ENCODE results near the gene GNA12. TPM values are rescaled to one million over a fixed set of nuclear protein-coding genes. Genes with fewer than 3 reads are reported as not detected.

GNA12 gene
- total RNA-seq, 1 donor from 2014 or later, result 34.7 TPM

- Mint-ChIP-seq H3K4me1 (peaks cover 43% of the 10 kb centered on the region), H3K36me3 (no peaks in the 10 kb centered on the region), H3K27ac (peak overlapping the region; percentile 85), H3K4me3 (no peak overlapping the region), H3K9me3 (no peaks in the 10 kb centered on the region), H3K27me3 (ENCODE audit: insufficient read depth, low read depth) (peaks cover 12% of the 10 kb centered on the region)
- H2AFZ ChIP-seq (replicated peaks), result peak overlapping the region; percentile 2
- TF ChIP-seq CTCF (IDR thresholded peaks at IDR 0.05) (no peak), EZH2 (IDR thresholded peaks at IDR 0.05) (no peak), EZH2phosphoT487 (IDR thresholded peaks at IDR 0.05) (no peak)
- no peaks in the 10 kb centered on the region for H3K79me2 ChIP-seq (ENCODE audit: low read depth)
- no peak overlapping the region for H3K4me3 ChIP-seq
- H3K27ac ChIP-seq, result no peak overlapping the region
- no peak overlapping the region for H3K9ac ChIP-seq
- no peaks in the 10 kb centered on the region for H4K20me1 ChIP-seq (ENCODE audit: low read depth)
- no peaks in the 10 kb centered on the region for H3K9me3 ChIP-seq (ENCODE audit: low read depth)
- H3K36me3 ChIP-seq, result no peaks in the 10 kb centered on the region
- no peak for DNase-seq (ENCODE audit: low spot score)
- H3K27me3 ChIP-seq, result no peaks in the 10 kb centered on the region
- no peaks in the 10 kb centered on the region for H3F3A ChIP-seq (ENCODE audit: low read depth)
- peaks cover 6% of the 10 kb centered on the region for H3K4me1 ChIP-seq
- H3K4me2 ChIP-seq, result no peak overlapping the region
Measured at GRCh38 chr7:2873146-2873545, 29.0 kb upstream of the GNA12 start.

GRCh38 chr7:2872296-2872874 lies 28.3 kb upstream of the GNA12 start:
- no peak overlapping the region for H3K4me2 ChIP-seq
- H3K27me3 ChIP-seq, result no peaks in the 10 kb centered on the region
- Mint-ChIP-seq H3K27ac (no peak overlapping the region), H3K36me3 (no peaks in the 10 kb centered on the region), H3K27me3 (ENCODE audit: insufficient read depth, low read depth) (peaks cover 12% of the 10 kb centered on the region), H3K4me1 (peaks cover 42% of the 10 kb centered on the region), H3K9me3 (no peaks in the 10 kb centered on the region), H3K4me3 (no peak overlapping the region)
- TF ChIP-seq EZH2 (IDR thresholded peaks at IDR 0.05), result no peak
- no peak for TF ChIP-seq CTCF (IDR thresholded peaks at IDR 0.05)
- no peak for TF ChIP-seq EZH2phosphoT487 (IDR thresholded peaks at IDR 0.05)
- H3K4me3 ChIP-seq, result no peak overlapping the region
- H4K20me1 ChIP-seq (ENCODE audit: low read depth), result no peaks in the 10 kb centered on the region
- no peak overlapping the region for H3K9ac ChIP-seq
- peaks cover 6% of the 10 kb centered on the region for H3K4me1 ChIP-seq
- no peaks in the 10 kb centered on the region for H3F3A ChIP-seq (ENCODE audit: low read depth)
- no peak overlapping the region for H3K27ac ChIP-seq
- H3K36me3 ChIP-seq, result no peaks in the 10 kb centered on the region
- DNase-seq (ENCODE audit: low spot score), result no peak
- no peak overlapping the region for H2AFZ ChIP-seq (replicated peaks)
- H3K79me2 ChIP-seq (ENCODE audit: low read depth), result no peaks in the 10 kb centered on the region
- no peaks in the 10 kb centered on the region for H3K9me3 ChIP-seq (ENCODE audit: low read depth)

- Histone ChIP-seq H3K4me2 (peak overlapping the region; percentile 35), H2AFZ (replicated peaks) (peak overlapping the region; percentile 100), H3K27me3 (no peaks in the 10 kb centered on the region), H3K36me3 (no peaks in the 10 kb centered on the region), H3K9ac (no peak overlapping the region), H3F3A (ENCODE audit: low read depth) (no peaks in the 10 kb centered on the region), H3K9me3 (ENCODE audit: low read depth) (no peaks in the 10 kb centered on the region), H3K4me1 (peaks cover 6% of the 10 kb centered on the region), H3K79me2 (ENCODE audit: low read depth) (no peaks in the 10 kb centered on the region), H3K4me3 (no peak overlapping the region), H3K27ac (no peak overlapping the region), H4K20me1 (ENCODE audit: low read depth) (no peaks in the 10 kb centered on the region)
- peak overlapping the region; percentile 40 for H3K27ac Mint-ChIP-seq
- peaks cover 14% of the 10 kb centered on the region for H3K27me3 Mint-ChIP-seq (ENCODE audit: insufficient read depth, low read depth)
- no peak for TF ChIP-seq EZH2phosphoT487 (IDR thresholded peaks at IDR 0.05)
- no peak for TF ChIP-seq CTCF (IDR thresholded peaks at IDR 0.05)
- TF ChIP-seq EZH2 (IDR thresholded peaks at IDR 0.05), result no peak
- H3K4me3 Mint-ChIP-seq, result no peak overlapping the region
- peak; percentile 31 for DNase-seq (ENCODE audit: low spot score)
- peaks cover 35% of the 10 kb centered on the region for H3K4me1 Mint-ChIP-seq
- H3K36me3 Mint-ChIP-seq, result no peaks in the 10 kb centered on the region
- no peaks in the 10 kb centered on the region for H3K9me3 Mint-ChIP-seq
Measured at GRCh38 chr7:2870471-2870931, 26.4 kb upstream of the GNA12 start.

All from neural progenitor cell (in vitro differentiated cells).